ENCODE results near the gene RASSF7. TPM values are rescaled to one million over a fixed set of nuclear protein-coding genes. Genes with fewer than 3 reads are reported as not detected.

RASSF7 gene
- total and polyA plus RNA-seq, 2 of the 8 experiments (the other 6 are each of a cell fraction or from before 2014, with no cell fraction given), result 22.3 to 43.9 TPM

- Histone ChIP-seq H3K18ac (ENCODE audit: extremely low read depth, low read length) (no peak overlapping the region), H3K56ac (replicated peaks; ENCODE audit: insufficient read length, low read depth, low read length) (peak overlapping the region; percentile 59), H2BK12ac (ENCODE audit: low read depth, low read length) (no peak overlapping the region), H3K36me3 (ENCODE audit: control insufficient read depth in 2 of 4, insufficient read depth in 4 of 4, low read length in 3 of 4) (peaks cover 0 to 5% (median 2%) of the 10 kb centered on the region in 4 experiments; a peak in 5 of 8 replicates), H2BK120ac (replicated peaks; ENCODE audit: low read depth, low read length) (no peak overlapping the region), H3K4me1 (replicated peaks in 1 of 4; ENCODE audit: control insufficient read depth in 3 of 4, insufficient read depth in 4 of 4, low read length in 3 of 4) (peaks cover 4 to 18% (median 11%) of the 10 kb centered on the region in 4 experiments), H3K9me3 (ENCODE audit: insufficient read depth in 2 of 2, low read depth in 1 of 2, low read length in 1 of 2) (no peaks in the 10 kb centered on the region), H3K9ac (replicated peaks in 1 of 4; ENCODE audit: extremely low read depth in 1 of 4, low read depth in 3 of 4, low read length in 3 of 4) (peak overlapping the region; percentile 73 to 97 (median 92)), H4K8ac (ENCODE audit: extremely low read depth, insufficient read depth, low read length) (peak overlapping the region; percentile 62; the same call in 1 of the 2 replicates), H2AK5ac (ENCODE audit: low read depth, low read length) (no peak overlapping the region), H2BK15ac (ENCODE audit: low read length) (no peak overlapping the region), H3K79me1 (ENCODE audit: low read depth, low read length) (peaks cover 23% of the 10 kb centered on the region), H2BK5ac (ENCODE audit: low read depth, low read length) (no peak overlapping the region), H4K91ac (replicated peaks; ENCODE audit: insufficient read length, low read length) (peak overlapping the region; percentile 55), H3K4me2 (ENCODE audit: insufficient read depth in 1 of 2, low read depth in 2 of 2, low read length in 2 of 2) (peak overlapping the region; percentile 91 to 99), H4K20me1 (replicated peaks in 1 of 2; ENCODE audit: control insufficient read depth in 1 of 2, insufficient read depth in 2 of 2, low read length in 2 of 2) (peaks cover 37 to 44% of the 10 kb centered on the region in 2 experiments), H3K4ac (replicated peaks; ENCODE audit: insufficient read length, low read depth, low read length) (no peak overlapping the region), H2BK20ac (ENCODE audit: low read length) (no peak overlapping the region), H4K5ac (ENCODE audit: insufficient read length, low read depth, low read length) (peak overlapping the region; percentile 44), H3K27me3 (replicated peaks in 1 of 4; ENCODE audit: control insufficient read depth in 3 of 4, extremely low read depth in 1 of 4, insufficient read depth in 3 of 4, low read length in 3 of 4) (peaks cover 8 to 17% (median 13%) of the 10 kb centered on the region in 4 experiments), H3K14ac (ENCODE audit: insufficient read length) (no peak overlapping the region), H3K4me3 (ENCODE audit: extremely low read depth in 1 of 4, insufficient read depth in 2 of 4, low read depth in 3 of 4, low read length in 4 of 4) (peak overlapping the region; percentile 87 to 99 (median 88)), H3K23ac (ENCODE audit: insufficient read length) (no peak overlapping the region), H3K23me2 (ENCODE audit: low read depth, low read length) (peaks cover 15% of the 10 kb centered on the region), H3K79me2 (ENCODE audit: control insufficient read depth in 1 of 2, insufficient read depth in 2 of 2, low read length in 2 of 2) (peaks cover 38 to 52% of the 10 kb centered on the region in 2 experiments), H2AFZ (ENCODE audit: low read length) (no peak overlapping the region), H3K27ac (ENCODE audit: low read depth, low read length) (no peak overlapping the region; the same call in 1 of the 2 replicates)
- TF ChIP-seq BACH1 (IDR thresholded peaks at IDR 0.05; ENCODE audit: low read length) (no peak), SAP30 (IDR thresholded peaks at IDR 0.05; ENCODE audit: insufficient read depth, insufficient replicate concordance, low read length) (peak; percentile 49), EGR1 (IDR thresholded peaks at IDR 0.05; ENCODE audit: borderline replicate concordance, low read depth, low read length) (no peak), SIN3A (conservative IDR thresholded peaks at IDR 0.05 in 1 of 2, IDR thresholded peaks at IDR 0.05 in 1 of 2; ENCODE audit: low read depth in 1 of 2, low read length in 2 of 2) (0 out of 4 replicates have a peak, but pooled peaks of 1 of the 2 experiments have one; percentile 19), POLR2AphosphoS5 (IDR thresholded peaks at IDR 0.05; ENCODE audit: low read depth, low read length) (no peak), ASH2L (IDR thresholded peaks at IDR 0.05; ENCODE audit: low read length) (peak; percentile 20)
- FAIRE-seq (no peak), DNase-seq (ENCODE audit: low read depth in 1 of 2, low spot score in 2 of 2) (no peak)
- WGBS, 2 experiments (ENCODE audit: extremely low coverage in 1 of 2, insufficient coverage in 1 of 2, insufficient read length in 1 of 2, insufficient replicate concordance in 2 of 2, low coverage in 1 of 2, low lambda C conversion rate in 2 of 2, missing lambda C conversion rate in 1 of 2), result 17% methylated on average over 36 of the region's 48 CpGs; no CpG with 5 or more reads in 1 of the 2 experiments
- ChIA-PET POLR2A (ENCODE audit: partially characterized antibody) (interaction anchor here (0.9 to 2.6 kb wide), 5 partner anchors 11 to 35 kb away, joined by 3 to 15 read pairs (median 4); no protein-coding TSS in a partner anchor), CTCF (ENCODE audit: partially characterized antibody) (interaction anchor here (0.7 to 2.6 kb wide), 5 partner anchors 13 to 90 kb away, joined by 3 to 11 read pairs (median 5); no protein-coding TSS in a partner anchor)
Observed at GRCh38 chr11:576811-577610, 16.2 kb downstream of the RASSF7 start.
